Suprapubic skin (tissue), 4 donors: ENCODE measurements around the gene CWF19L1. TPM values are rescaled to one million over a fixed set of nuclear protein-coding genes. Genes with fewer than 3 reads are reported as not detected.

Source experiments
- DNase-seq, 2 donors: peaks; one replicate each; pipeline ENCODE4 v3.0.0-alpha.2; 2019; ENCODE audit warnings: low spot score in 2 of 2
- H3K27ac ChIP-seq: fragments of 200-600 bp; sonication (generic); one replicate; pipeline ENCODE4 v1.5.1; 2019
- H3K27me3 ChIP-seq: fragments of 200-600 bp; sonication (generic); one replicate; pipeline ENCODE4 v1.5.1; 2019
- H3K36me3 ChIP-seq: fragments of 200-600 bp; sonication (generic); one replicate; pipeline ENCODE4 v1.5.1; 2019
- H3K4me1 ChIP-seq: fragments of 200-600 bp; sonication (generic); one replicate; pipeline ENCODE4 v1.5.1; 2019
- H3K4me3 ChIP-seq: fragments of 200-600 bp; sonication (generic); one replicate; pipeline ENCODE4 v1.5.1; 2019; ENCODE audit warnings: mild to moderate bottlenecking
- H3K9me3 ChIP-seq: fragments of 200-600 bp; sonication (generic); one replicate; pipeline ENCODE4 v1.5.1; 2019
- EP300 ChIP-seq: sonication (generic); formaldehyde crosslinking; IDR thresholded peaks from one replicate; pipeline ENCODE4 v1.6.1; 2017; ENCODE audit warnings: antibody characterized with exemption
- POLR2A ChIP-seq, 2 donors: fragments of 450-650 bp; IDR thresholded peaks; one replicate each; pipeline ENCODE4 v1.6.1; 2017; ENCODE audit warnings: antibody characterized with exemption in 2 of 2, mild to moderate bottlenecking in 2 of 2, moderate library complexity in 2 of 2
- POLR2AphosphoS5 ChIP-seq, 3 donors: sonication (generic); formaldehyde crosslinking; IDR thresholded peaks; one replicate each; pipeline ENCODE4 v1.6.1; 2017; ENCODE audit warnings: antibody characterized with exemption in 3 of 3
- WGBS: methylation state at CpG from one replicate; pipeline ENCODE4 v1.1.5; 2018; 5-methylcytosine and 5-hydroxymethylcytosine counted together
- total RNA-seq, 4 donors: library from RNA; depleted of rRNA; stranded (reverse); fragments of >200 nt; gene quantifications; one replicate each; pipeline ENCODE4 v1.1.0, GENCODE V29; 2016
- TF ChIP-seq, protein P1 (sequence below), 2 donors: fragments of 200-600 bp in 1 of 2; fragments of 450-650 bp in 1 of 2; sonication (generic) in 1 of 2; IDR thresholded peaks; one replicate each; pipeline ENCODE4 v1.5.1; 2016 to 2019; ENCODE audit warnings: antibody characterized with exemption in 2 of 2, mild to moderate bottlenecking in 1 of 2, moderate library complexity in 1 of 2

Gene CWF19L1
- total RNA-seq, 4 donors from 2014 or later = 14.3 to 27.9 (median 22.6) TPM

DNA sequence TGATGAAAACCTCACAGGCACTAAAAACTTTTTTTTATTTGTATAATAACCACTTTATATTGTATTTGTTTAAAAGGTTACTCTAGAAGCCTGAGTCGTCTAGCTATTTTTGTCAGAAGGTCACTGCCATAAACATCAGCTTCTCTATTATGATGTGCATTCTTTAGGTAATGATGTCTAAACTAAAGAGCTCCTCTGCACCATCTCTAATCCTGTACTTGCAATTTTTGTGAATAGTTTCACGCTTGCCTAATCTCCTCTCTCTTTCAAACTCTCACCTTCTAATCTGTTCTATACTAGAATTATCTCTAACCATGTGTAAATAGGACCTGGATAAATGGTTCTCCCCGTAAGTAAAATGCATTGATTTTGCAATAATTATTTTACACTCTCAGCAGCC lies 27.6 kb downstream of the CWF19L1 start:
- no peaks in the 10 kb centered on the region for H3K27me3 ChIP-seq
- no peaks in the 10 kb centered on the region for H3K9me3 ChIP-seq
- H3K36me3 ChIP-seq = peaks cover 94% of the 10 kb centered on the region
- TF ChIP-seq EP300 (no peak), POLR2A (IDR thresholded peaks at IDR 0.05) (no peak), POLR2AphosphoS5 (IDR thresholded peaks at IDR 0.05) (no peak)
- TF ChIP-seq, protein P1, sequence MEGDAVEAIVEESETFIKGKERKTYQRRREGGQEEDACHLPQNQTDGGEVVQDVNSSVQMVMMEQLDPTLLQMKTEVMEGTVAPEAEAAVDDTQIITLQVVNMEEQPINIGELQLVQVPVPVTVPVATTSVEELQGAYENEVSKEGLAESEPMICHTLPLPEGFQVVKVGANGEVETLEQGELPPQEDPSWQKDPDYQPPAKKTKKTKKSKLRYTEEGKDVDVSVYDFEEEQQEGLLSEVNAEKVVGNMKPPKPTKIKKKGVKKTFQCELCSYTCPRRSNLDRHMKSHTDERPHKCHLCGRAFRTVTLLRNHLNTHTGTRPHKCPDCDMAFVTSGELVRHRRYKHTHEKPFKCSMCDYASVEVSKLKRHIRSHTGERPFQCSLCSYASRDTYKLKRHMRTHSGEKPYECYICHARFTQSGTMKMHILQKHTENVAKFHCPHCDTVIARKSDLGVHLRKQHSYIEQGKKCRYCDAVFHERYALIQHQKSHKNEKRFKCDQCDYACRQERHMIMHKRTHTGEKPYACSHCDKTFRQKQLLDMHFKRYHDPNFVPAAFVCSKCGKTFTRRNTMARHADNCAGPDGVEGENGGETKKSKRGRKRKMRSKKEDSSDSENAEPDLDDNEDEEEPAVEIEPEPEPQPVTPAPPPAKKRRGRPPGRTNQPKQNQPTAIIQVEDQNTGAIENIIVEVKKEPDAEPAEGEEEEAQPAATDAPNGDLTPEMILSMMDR (IDR thresholded peaks at IDR 0.05) = no peak
- H3K4me3 ChIP-seq = no peak overlapping the region
- WGBS = 96% methylated on average over 3 of the region's 3 CpGs
- H3K4me1 ChIP-seq = no peaks in the 10 kb centered on the region
- no peak overlapping the region for H3K27ac ChIP-seq
- DNase-seq = no peak

DNA sequence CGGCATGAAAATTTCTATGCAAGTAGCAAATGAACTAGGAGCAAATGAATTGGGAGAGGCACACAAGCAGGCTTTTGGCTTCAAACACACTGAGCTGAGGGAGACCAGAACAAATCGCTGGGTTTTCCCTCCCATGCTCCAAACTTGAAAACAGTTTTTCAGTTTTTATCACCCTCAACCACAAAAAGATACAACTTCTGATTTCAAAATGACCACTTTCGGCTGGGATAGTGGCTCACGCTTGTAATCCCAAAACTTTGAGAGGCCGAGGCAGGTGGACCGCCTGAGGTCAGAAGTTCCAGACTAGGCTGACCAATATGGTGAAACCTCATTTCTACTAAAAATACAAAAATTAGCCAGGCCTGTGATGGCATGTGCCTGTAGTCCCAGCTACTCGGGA lies 29.0 kb downstream of the CWF19L1 start:
- no peak overlapping the region for H3K27ac ChIP-seq
- no peak for TF ChIP-seq POLR2AphosphoS5 (IDR thresholded peaks at IDR 0.05)
- no peak for TF ChIP-seq EP300
- TF ChIP-seq POLR2A (IDR thresholded peaks at IDR 0.05) = no peak
- TF ChIP-seq, protein P1 (IDR thresholded peaks at IDR 0.05) = no peak
- H3K36me3 ChIP-seq = peaks cover 94% of the 10 kb centered on the region
- no peaks in the 10 kb centered on the region for H3K27me3 ChIP-seq
- no peaks in the 10 kb centered on the region for H3K9me3 ChIP-seq
- H3K4me1 ChIP-seq = no peaks in the 10 kb centered on the region
- no peak overlapping the region for H3K4me3 ChIP-seq
- 97% methylated on average over 7 of the region's 7 CpGs for WGBS
- no peak for DNase-seq

DNA sequence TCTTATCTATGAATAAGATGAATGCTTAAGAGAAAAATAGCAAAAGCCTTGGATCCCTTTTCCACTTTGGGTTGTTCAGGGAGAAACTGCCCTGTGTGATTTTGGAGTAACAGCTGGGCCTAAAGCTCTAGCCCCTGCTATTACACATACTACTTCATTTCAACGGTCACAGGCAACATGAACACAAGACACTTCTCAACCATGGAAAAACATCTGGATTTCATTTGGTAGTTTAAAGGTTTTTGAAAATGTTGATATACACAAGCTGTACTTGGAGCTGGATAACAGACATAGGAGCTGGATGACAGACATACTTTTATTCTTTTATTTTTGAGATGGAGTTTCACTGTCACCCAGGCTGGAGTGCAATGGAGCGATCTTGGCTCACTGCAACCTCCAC lies 35.3 kb downstream of the CWF19L1 start:
- Histone ChIP-seq H3K36me3 (peaks cover 54% of the 10 kb centered on the region), H3K27ac (no peak overlapping the region), H3K9me3 (no peaks in the 10 kb centered on the region), H3K4me3 (no peak overlapping the region), H3K4me1 (peaks cover 13% of the 10 kb centered on the region), H3K27me3 (no peaks in the 10 kb centered on the region)
- no peak for TF ChIP-seq POLR2A (IDR thresholded peaks at IDR 0.05)
- no peak for TF ChIP-seq POLR2AphosphoS5 (IDR thresholded peaks at IDR 0.05)
- no peak for TF ChIP-seq EP300
- TF ChIP-seq, protein P1 (IDR thresholded peaks at IDR 0.05) = no peak
- DNase-seq = no peak
- WGBS = 89% methylated on average over 2 of the region's 2 CpGs

DNA sequence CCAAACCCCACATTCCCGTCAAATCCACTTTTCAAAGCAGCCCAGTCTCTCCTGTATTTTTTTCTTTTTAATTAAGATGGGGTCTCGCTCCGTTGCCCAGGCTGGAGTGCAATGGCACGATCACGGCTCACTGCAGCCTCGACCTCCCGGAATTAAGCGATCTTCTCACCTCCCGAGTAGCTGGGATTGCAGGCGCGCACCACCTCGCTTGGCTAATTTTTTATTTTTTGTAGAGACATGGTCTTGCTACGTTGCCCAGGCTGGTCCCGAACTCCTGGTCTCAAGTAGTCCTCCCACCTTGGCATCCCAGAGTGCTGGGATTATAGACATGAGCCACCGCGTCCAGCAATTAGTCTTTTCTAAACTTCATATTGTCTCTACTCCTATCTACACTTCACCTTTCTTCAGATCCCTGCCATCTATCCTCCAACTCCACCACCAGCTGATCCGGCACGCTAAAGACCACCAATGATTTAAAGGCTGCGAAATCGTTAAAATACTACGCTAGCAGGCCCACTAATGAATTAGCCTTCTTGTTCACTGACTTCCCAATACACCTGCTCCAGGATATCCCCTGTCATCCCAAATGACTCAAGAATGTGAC lies 37.5 kb downstream of the CWF19L1 start:
- 53% methylated on average over 21 of the region's 21 CpGs for WGBS
- peak overlapping the region; percentile 97 for H3K4me3 ChIP-seq
- H3K36me3 ChIP-seq = peaks cover 42% of the 10 kb centered on the region
- no peaks in the 10 kb centered on the region for H3K27me3 ChIP-seq
- no peaks in the 10 kb centered on the region for H3K9me3 ChIP-seq
- no peak for DNase-seq
- TF ChIP-seq POLR2AphosphoS5 (IDR thresholded peaks at IDR 0.05) (no peak), EP300 (no peak), POLR2A (IDR thresholded peaks at IDR 0.05) (no peak)
- TF ChIP-seq, protein P1 (IDR thresholded peaks at IDR 0.05) = no peak
- H3K4me1 ChIP-seq = peaks cover 13% of the 10 kb centered on the region
- peak overlapping the region; percentile 67 for H3K27ac ChIP-seq

DNA sequence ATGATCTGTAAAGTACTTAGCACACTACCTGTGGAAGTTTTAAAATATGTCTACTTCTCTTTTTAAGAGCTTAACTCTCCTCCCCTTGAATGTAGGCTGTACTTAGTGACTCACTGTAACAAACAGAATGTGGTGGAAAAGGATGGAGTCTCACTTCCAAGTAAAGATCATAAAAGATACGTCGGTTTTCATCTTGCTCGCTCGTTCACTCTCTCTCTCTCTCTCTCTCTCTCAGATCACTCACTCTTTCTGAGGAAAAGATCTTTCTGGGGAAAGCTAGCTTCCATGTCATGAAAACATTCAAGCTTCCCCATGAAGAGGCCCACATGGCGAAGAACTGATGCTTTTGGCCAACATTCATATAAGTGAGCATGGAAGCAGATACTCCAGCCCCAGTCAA lies 43.6 kb downstream of the CWF19L1 start:
- TF ChIP-seq, protein P1 (IDR thresholded peaks at IDR 0.05) = no peak
- TF ChIP-seq POLR2A (IDR thresholded peaks at IDR 0.05) (no peak), EP300 (no peak), POLR2AphosphoS5 (IDR thresholded peaks at IDR 0.05) (no peak)
- Histone ChIP-seq H3K27ac (no peak overlapping the region), H3K9me3 (no peaks in the 10 kb centered on the region), H3K4me3 (no peak overlapping the region), H3K27me3 (no peaks in the 10 kb centered on the region), H3K36me3 (peaks cover 68% of the 10 kb centered on the region), H3K4me1 (peaks cover 9% of the 10 kb centered on the region)
- 98% methylated on average over 5 of the region's 5 CpGs for WGBS
- no peak for DNase-seq
